A673 (cell line): ENCODE measurements around the gene HJURP.

Experiments
- EZH2 ChIP-seq: fragments of 200-600 bp; sonication (generic); IDR thresholded peaks from 2 replicates; pipeline ENCODE4 v1.6.1; 2017; ENCODE audit warnings: borderline replicate concordance, low read depth, mild to moderate bottlenecking, mixed read lengths, antibody characterized with exemption, low read length; ENCODE audit not compliant: poor library complexity, severe bottlenecking
- TF ChIP-seq, protein P1 (sequence below): fragments of 300-800, 200-600 bp; sonication (generic); conservative IDR thresholded peaks from 2 replicates; pipeline ENCODE4 v1.5.1; 2017; ENCODE audit warnings: low read depth, mild to moderate bottlenecking, antibody characterized with exemption, low read length, moderate library complexity, mixed read lengths

DNA sequence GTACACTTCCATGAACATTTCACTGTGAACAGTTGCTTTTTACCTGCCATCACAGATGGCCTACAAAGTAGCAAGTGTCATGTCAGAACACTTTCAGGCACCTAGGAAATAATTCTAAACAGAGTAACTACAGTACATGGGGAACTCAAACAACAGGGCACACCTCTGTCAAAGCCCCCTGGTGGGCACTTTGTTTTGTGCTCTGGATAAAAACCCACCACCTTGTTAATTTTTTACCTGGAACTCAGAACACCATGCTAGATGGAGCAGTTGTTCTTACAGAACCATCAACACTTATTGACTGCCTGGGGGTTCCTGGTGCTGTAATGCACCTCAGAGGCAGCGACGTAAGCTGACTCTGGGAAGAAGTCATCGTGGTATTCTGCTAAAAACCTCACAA is 11.5 kb upstream of the HJURP start:
- TF ChIP-seq, protein P1, sequence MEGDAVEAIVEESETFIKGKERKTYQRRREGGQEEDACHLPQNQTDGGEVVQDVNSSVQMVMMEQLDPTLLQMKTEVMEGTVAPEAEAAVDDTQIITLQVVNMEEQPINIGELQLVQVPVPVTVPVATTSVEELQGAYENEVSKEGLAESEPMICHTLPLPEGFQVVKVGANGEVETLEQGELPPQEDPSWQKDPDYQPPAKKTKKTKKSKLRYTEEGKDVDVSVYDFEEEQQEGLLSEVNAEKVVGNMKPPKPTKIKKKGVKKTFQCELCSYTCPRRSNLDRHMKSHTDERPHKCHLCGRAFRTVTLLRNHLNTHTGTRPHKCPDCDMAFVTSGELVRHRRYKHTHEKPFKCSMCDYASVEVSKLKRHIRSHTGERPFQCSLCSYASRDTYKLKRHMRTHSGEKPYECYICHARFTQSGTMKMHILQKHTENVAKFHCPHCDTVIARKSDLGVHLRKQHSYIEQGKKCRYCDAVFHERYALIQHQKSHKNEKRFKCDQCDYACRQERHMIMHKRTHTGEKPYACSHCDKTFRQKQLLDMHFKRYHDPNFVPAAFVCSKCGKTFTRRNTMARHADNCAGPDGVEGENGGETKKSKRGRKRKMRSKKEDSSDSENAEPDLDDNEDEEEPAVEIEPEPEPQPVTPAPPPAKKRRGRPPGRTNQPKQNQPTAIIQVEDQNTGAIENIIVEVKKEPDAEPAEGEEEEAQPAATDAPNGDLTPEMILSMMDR: peak; percentile 47
- no peak for TF ChIP-seq EZH2
